Measurements from ENCODE around the gene PPP2CA. TPM values are rescaled to one million over a fixed set of nuclear protein-coding genes. Genes with fewer than 3 reads are reported as not detected.
A peak's percentile ranks its signal among the peaks of the same experiment; 100 is the strongest.

PPP2CA gene
- total RNA-seq, 4 donors from 2014 or later: 42.8 to 227 (median 149) TPM

- Histone ChIP-seq H3K9me3 (no peaks in the 10 kb centered on the region), H3K4me1 (peaks cover 3 to 22% (median 16%) of the 10 kb centered on the region in 4 donors), H3K4me3 (no peak overlapping the region), H3K27ac (no peak overlapping the region), H3K36me3 (no peaks in the 10 kb centered on the region), H3K27me3 (no peaks in the 10 kb centered on the region)
- TF ChIP-seq POLR2A (IDR thresholded peaks at IDR 0.05): no peak
- no peak for TF ChIP-seq CTCF (IDR thresholded peaks at IDR 0.05)
- no peak for TF ChIP-seq EP300 (IDR thresholded peaks at IDR 0.05)
- no peak for DNase-seq (ENCODE audit: low spot score in 2 of 2)
Measured at GRCh38 chr5:134228624-134229023, 2.8 kb upstream of the PPP2CA start.

GRCh38 chr5:134227776-134228175, 1.9 kb upstream of the PPP2CA start:
- no peaks in the 10 kb centered on the region for H3K27me3 ChIP-seq
- H3K9me3 ChIP-seq: no peaks in the 10 kb centered on the region
- H3K4me3 ChIP-seq: no peak overlapping the region
- peak overlapping the region in 1 of 4 donors; percentile 99 for H3K27ac ChIP-seq
- DNase-seq (ENCODE audit: low spot score in 2 of 2): no peak
- no peaks in the 10 kb centered on the region for H3K36me3 ChIP-seq
- 79 to 84% methylated on average over 3 of the region's 3 CpGs for WGBS, 2 donors
- H3K4me1 ChIP-seq: peaks cover 3 to 30% (median 24%) of the 10 kb centered on the region in 4 donors
- no peak for TF ChIP-seq EP300 (IDR thresholded peaks at IDR 0.05)
- no peak for TF ChIP-seq POLR2A (IDR thresholded peaks at IDR 0.05)
- no peak for TF ChIP-seq CTCF (IDR thresholded peaks at IDR 0.05)

- peak in 1 of 2 donors; percentile 7 for DNase-seq (ENCODE audit: low spot score in 2 of 2)
- 33 to 42% methylated on average over 5 of the region's 5 CpGs for WGBS, 2 donors
Measured at GRCh38 chr5:134227259-134227658, 1.4 kb upstream of the PPP2CA start.

GRCh38 chr5:134226441-134227192, 744 bp upstream of the PPP2CA start:
- no peaks in the 10 kb centered on the region for H3K27me3 ChIP-seq
- H3K4me1 ChIP-seq: peaks cover 3 to 42% (median 29%) of the 10 kb centered on the region in 4 donors
- WGBS, 2 donors: 5 to 8% methylated on average over 22 to 24 of the region's 51 CpGs
- peak; percentile 14 to 16 for DNase-seq (ENCODE audit: low spot score in 2 of 2)
- peak in 1 of 2 donors; percentile 68 for TF ChIP-seq POLR2A (IDR thresholded peaks at IDR 0.05)
- TF ChIP-seq CTCF (IDR thresholded peaks at IDR 0.05): peak in 2 of 5 experiments; percentile 8 to 26
- no peak for TF ChIP-seq EP300 (IDR thresholded peaks at IDR 0.05)
- H3K27ac ChIP-seq: peak overlapping the region; percentile 99 to 100 (median 100)
- H3K9me3 ChIP-seq: no peaks in the 10 kb centered on the region
- H3K36me3 ChIP-seq: no peaks in the 10 kb centered on the region
- peak overlapping the region; percentile 89 to 99 (median 97) for H3K4me3 ChIP-seq

More at GRCh38 chr5:134227259-134227658, 1.4 kb upstream of the PPP2CA start:
- Histone ChIP-seq H3K9me3 (no peaks in the 10 kb centered on the region), H3K4me3 (peak overlapping the region in 2 of 4 donors; percentile 97 to 99), H3K4me1 (peaks cover 3 to 35% (median 27%) of the 10 kb centered on the region in 4 donors), H3K27ac (peak overlapping the region; percentile 99 to 100 (median 100)), H3K36me3 (no peaks in the 10 kb centered on the region), H3K27me3 (no peaks in the 10 kb centered on the region)
- TF ChIP-seq CTCF (IDR thresholded peaks at IDR 0.05) (peak in 2 of 5 experiments; percentile 5), EP300 (IDR thresholded peaks at IDR 0.05) (no peak)

Data from tibial nerve (tissue), 4 donors.